Neural progenitor cell (in vitro differentiated cells): Measurements from ENCODE around the gene C2orf69.

ENCODE experiments used
- CTCF ChIP-seq: fragments of 200-600 bp; sonication (generic); IDR thresholded peaks from 2 replicates; pipeline ENCODE4 v1.5.1; 2017; ENCODE audit warnings: antibody characterized with exemption, mild to moderate bottlenecking
- EZH2 ChIP-seq: fragments of 200-600 bp; sonication (generic); IDR thresholded peaks from 2 replicates; pipeline ENCODE4 v1.6.1; 2017; ENCODE audit warnings: antibody characterized with exemption, mild to moderate bottlenecking, moderate library complexity
- EZH2phosphoT487 ChIP-seq: fragments of 200-600 bp; sonication (generic); IDR thresholded peaks from 2 replicates; pipeline ENCODE4 v1.6.1; 2017; ENCODE audit warnings: antibody characterized with exemption

GRCh38 chr2:199865905-199866304, 45.2 kb upstream of the C2orf69 start:
- TF ChIP-seq EZH2 = no peak
- TF ChIP-seq CTCF = no peak
- TF ChIP-seq EZH2phosphoT487 = no peak
